Nephron progenitor cell (in vitro differentiated cells): ENCODE data around the gene RDX.
"Not testable (repeated sequence)": the region's sequence is repeated elsewhere in the genome, so short reads cannot be mapped to it uniquely, and the experiment has no call there.

Source experiments
- DNase-seq: peaks from one replicate; pipeline ENCODE4 v3.0.0; 2021
- H3K27ac Mint-ChIP-seq: 2 replicates; pipeline ENCODE4 v1.8.0; 2021; ENCODE audit warnings: mild to moderate bottlenecking, moderate library complexity, mixed read lengths
- H3K27me3 Mint-ChIP-seq: 2 replicates; pipeline ENCODE4 v1.8.0; 2021; ENCODE audit warnings: mild to moderate bottlenecking, low read depth, mixed read lengths; ENCODE audit not compliant: poor library complexity
- H3K36me3 Mint-ChIP-seq: 2 replicates; pipeline ENCODE4 v1.8.0; 2021; ENCODE audit warnings: low read depth, mixed read lengths
- H3K4me1 Mint-ChIP-seq: 2 replicates; pipeline ENCODE4 v1.8.0; 2021; ENCODE audit warnings: mixed read lengths
- H3K4me3 Mint-ChIP-seq: 2 replicates; pipeline ENCODE4 v1.8.0; 2021; ENCODE audit warnings: mild to moderate bottlenecking, moderate library complexity, mixed read lengths
- H3K9me3 Mint-ChIP-seq: 2 replicates; pipeline ENCODE4 v1.8.0; 2021; ENCODE audit warnings: mild to moderate bottlenecking, moderate library complexity, mixed read lengths
- TF ChIP-seq, protein P1 (sequence below): fragments of 200-600 bp; sonication (generic); IDR thresholded peaks from 2 replicates; pipeline ENCODE4 v1.5.0; 2021; ENCODE audit warnings: antibody characterized with exemption

RDX gene

DNA sequence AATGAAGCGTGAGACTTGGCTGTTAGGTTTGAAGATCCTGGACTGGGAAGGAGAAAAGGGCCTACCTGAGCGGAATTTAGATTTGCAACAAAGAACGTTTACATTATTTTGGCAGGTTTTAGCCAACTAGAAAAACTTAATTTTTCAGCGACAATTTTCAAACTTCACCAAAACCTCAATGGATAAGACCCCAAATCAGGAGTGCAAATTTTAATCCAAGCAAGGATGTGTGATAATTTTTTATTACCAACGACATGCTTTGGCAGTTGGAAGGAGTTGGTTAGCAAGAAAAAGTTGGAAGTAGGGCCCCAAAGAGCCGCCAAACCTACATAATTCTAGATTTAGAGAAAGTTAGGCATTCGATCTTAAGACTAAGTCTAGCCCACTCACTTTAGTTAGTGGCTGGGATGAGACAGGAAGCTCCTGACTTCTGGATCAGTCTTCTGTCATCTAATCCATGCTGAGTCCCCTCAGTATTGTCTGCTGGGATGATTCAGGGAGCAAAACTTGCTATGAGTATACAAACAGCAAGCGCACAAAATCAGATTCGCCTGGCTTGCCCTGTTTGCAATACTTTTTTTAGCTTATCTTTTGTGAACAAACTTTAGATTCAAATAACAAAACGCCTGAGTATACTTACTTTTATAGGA is 787 bp upstream of the RDX start:
- DNase-seq = no peak
- Mint-ChIP-seq H3K27ac (peak overlapping the region; percentile 61), H3K4me3 (peak overlapping the region; percentile 84), H3K27me3 (peaks cover 2% of the 10 kb centered on the region), H3K9me3 (peaks cover 4% of the 10 kb centered on the region), H3K4me1 (peaks cover 55% of the 10 kb centered on the region), H3K36me3 (peaks cover 4% of the 10 kb centered on the region)
- TF ChIP-seq, protein P1, sequence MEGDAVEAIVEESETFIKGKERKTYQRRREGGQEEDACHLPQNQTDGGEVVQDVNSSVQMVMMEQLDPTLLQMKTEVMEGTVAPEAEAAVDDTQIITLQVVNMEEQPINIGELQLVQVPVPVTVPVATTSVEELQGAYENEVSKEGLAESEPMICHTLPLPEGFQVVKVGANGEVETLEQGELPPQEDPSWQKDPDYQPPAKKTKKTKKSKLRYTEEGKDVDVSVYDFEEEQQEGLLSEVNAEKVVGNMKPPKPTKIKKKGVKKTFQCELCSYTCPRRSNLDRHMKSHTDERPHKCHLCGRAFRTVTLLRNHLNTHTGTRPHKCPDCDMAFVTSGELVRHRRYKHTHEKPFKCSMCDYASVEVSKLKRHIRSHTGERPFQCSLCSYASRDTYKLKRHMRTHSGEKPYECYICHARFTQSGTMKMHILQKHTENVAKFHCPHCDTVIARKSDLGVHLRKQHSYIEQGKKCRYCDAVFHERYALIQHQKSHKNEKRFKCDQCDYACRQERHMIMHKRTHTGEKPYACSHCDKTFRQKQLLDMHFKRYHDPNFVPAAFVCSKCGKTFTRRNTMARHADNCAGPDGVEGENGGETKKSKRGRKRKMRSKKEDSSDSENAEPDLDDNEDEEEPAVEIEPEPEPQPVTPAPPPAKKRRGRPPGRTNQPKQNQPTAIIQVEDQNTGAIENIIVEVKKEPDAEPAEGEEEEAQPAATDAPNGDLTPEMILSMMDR = no peak

DNA sequence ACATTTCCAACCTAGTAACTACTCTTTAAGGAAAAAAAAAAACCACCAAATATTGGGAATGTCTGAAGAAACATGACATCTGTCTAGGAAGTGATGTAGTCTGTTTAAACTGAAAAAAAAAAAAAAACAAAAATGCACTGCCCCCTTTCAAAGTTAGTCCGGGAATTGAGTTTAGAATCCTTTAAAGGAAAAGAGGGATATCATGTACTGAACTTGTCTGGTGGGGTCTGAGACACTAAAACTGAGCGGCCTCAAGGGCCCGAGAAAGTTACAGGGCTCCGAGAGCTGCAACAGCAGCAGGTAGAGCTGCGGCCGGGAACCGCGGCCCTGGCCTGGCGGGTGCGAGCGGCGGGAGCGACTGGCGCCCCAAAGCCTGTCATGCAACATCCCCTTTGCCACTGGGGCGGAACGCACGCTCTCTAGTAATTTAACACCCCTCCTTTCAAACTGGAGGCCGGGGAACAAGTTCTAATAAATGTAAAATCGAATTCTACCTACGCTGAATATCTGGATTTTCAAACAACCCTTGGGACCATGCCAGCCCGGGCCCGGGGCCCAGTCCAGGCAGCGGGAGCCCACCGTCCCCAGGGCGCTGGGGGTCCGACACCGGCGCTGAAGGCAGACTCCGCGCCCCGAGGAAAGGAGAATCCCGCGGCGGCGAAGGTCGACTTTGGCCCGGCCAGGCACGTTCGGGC is 736 bp downstream of the RDX start:
- TF ChIP-seq, protein P1 = no peak
- Mint-ChIP-seq H3K27me3 (peaks cover 2% of the 10 kb centered on the region), H3K4me3 (peak overlapping the region; percentile 96), H3K4me1 (peaks cover 70% of the 10 kb centered on the region), H3K36me3 (peaks cover 15% of the 10 kb centered on the region), H3K9me3 (peaks cover 4% of the 10 kb centered on the region), H3K27ac (peak overlapping the region; percentile 95)
- peak; percentile 69 for DNase-seq

GRCh38 chr11:110295086-110295485 is 1.3 kb downstream of the RDX start:
- peak overlapping the region; percentile 29 for H3K27ac Mint-ChIP-seq
- peaks cover 2% of the 10 kb centered on the region for H3K27me3 Mint-ChIP-seq
- peaks cover 2% of the 10 kb centered on the region for H3K9me3 Mint-ChIP-seq
- peaks cover 18% of the 10 kb centered on the region for H3K36me3 Mint-ChIP-seq
- H3K4me3 Mint-ChIP-seq = peak overlapping the region; percentile 96
- TF ChIP-seq, protein P1 = no peak
- no peak for DNase-seq
- H3K4me1 Mint-ChIP-seq = peaks cover 70% of the 10 kb centered on the region

- peak overlapping the region; percentile 96 for H3K4me3 Mint-ChIP-seq
- peaks cover 22% of the 10 kb centered on the region for H3K36me3 Mint-ChIP-seq
- no peaks in the 10 kb centered on the region for H3K27me3 Mint-ChIP-seq
- no peak for DNase-seq
- H3K9me3 Mint-ChIP-seq = no peaks in the 10 kb centered on the region
- TF ChIP-seq, protein P1 = no peak
- H3K4me1 Mint-ChIP-seq = peaks cover 68% of the 10 kb centered on the region
- peak overlapping the region; percentile 77 for H3K27ac Mint-ChIP-seq
Measured at GRCh38 chr11:110294509-110294908, 1.9 kb downstream of the RDX start.

GRCh38 chr11:110293389-110293788 is 3.0 kb downstream of the RDX start:
- DNase-seq = no peak
- Mint-ChIP-seq H3K27ac (no peak overlapping the region), H3K36me3 (peaks cover 26% of the 10 kb centered on the region), H3K9me3 (no peaks in the 10 kb centered on the region), H3K4me1 (peaks cover 61% of the 10 kb centered on the region), H3K27me3 (peaks cover 2% of the 10 kb centered on the region), H3K4me3 (peak overlapping the region; percentile 96)
- TF ChIP-seq, protein P1 = no peak

GRCh38 chr11:110292146-110292545 is 4.3 kb downstream of the RDX start:
- not testable (repeated sequence) for DNase-seq, H3K4me3 Mint-ChIP-seq, H3K9me3 Mint-ChIP-seq, H3K27me3 Mint-ChIP-seq, H3K27ac Mint-ChIP-seq
- peaks cover 49% of the 10 kb centered on the region for H3K4me1 Mint-ChIP-seq
- peaks cover 26% of the 10 kb centered on the region for H3K36me3 Mint-ChIP-seq
